ENCODE results near the gene PDSS2. TPM values are rescaled to one million over a fixed set of nuclear protein-coding genes. Genes with fewer than 3 reads are reported as not detected.

PDSS2 gene
- total RNA-seq, 1 donor from 2014 or later, result 19.7 TPM

- Histone ChIP-seq H3K27ac (replicated peaks) (no peak overlapping the region), H3K4me3 (no peak overlapping the region), H3K9me3 (replicated peaks) (no peaks in the 10 kb centered on the region), H3K27me3 (ENCODE audit: low read depth) (no peaks in the 10 kb centered on the region), H3K36me3 (no peaks in the 10 kb centered on the region), H3K4me1 (peaks cover 4% of the 10 kb centered on the region)
- no peak for DNase-seq
- intact Hi-C loops (cut with micrococcal nuclease), result no loop called here
- no peak for TF ChIP-seq CTCF (IDR thresholded peaks at IDR 0.05; ENCODE audit: borderline replicate concordance)
These were observed 229.3 kb downstream of the PDSS2 start for GRCh38 chr6:107230024-107230423.

- intact Hi-C loops (cut with micrococcal nuclease), result no loop called here
- no peak overlapping the region for H3K27ac ChIP-seq (replicated peaks)
- TF ChIP-seq CTCF (IDR thresholded peaks at IDR 0.05; ENCODE audit: borderline replicate concordance), result no peak
These were observed 230.6 kb downstream of the PDSS2 start for GRCh38 chr6:107228754-107229153.

GRCh38 chr6:107221519-107221918, 237.8 kb downstream of the PDSS2 start:
- Histone ChIP-seq H3K36me3 (no peaks in the 10 kb centered on the region), H3K27me3 (ENCODE audit: low read depth) (no peaks in the 10 kb centered on the region), H3K27ac (replicated peaks) (no peak overlapping the region), H3K4me3 (no peak overlapping the region), H3K9me3 (replicated peaks) (no peaks in the 10 kb centered on the region), H3K4me1 (peaks cover 9% of the 10 kb centered on the region)
- intact Hi-C loops (cut with micrococcal nuclease), result no loop called here
- DNase-seq, result no peak
- TF ChIP-seq CTCF (IDR thresholded peaks at IDR 0.05; ENCODE audit: borderline replicate concordance), result no peak

More at GRCh38 chr6:107228754-107229153, 230.6 kb downstream of the PDSS2 start:
- Histone ChIP-seq H3K4me3 (no peak overlapping the region), H3K4me1 (no peaks in the 10 kb centered on the region), H3K9me3 (replicated peaks) (no peaks in the 10 kb centered on the region), H3K36me3 (no peaks in the 10 kb centered on the region), H3K27me3 (ENCODE audit: low read depth) (no peaks in the 10 kb centered on the region)
- no peak for DNase-seq

- Histone ChIP-seq H3K4me3 (no peak overlapping the region), H3K27me3 (ENCODE audit: low read depth) (no peaks in the 10 kb centered on the region), H3K4me1 (peaks cover 9% of the 10 kb centered on the region), H3K9me3 (replicated peaks) (no peaks in the 10 kb centered on the region), H3K27ac (replicated peaks) (no peak overlapping the region), H3K36me3 (no peaks in the 10 kb centered on the region)
- intact Hi-C loops (cut with micrococcal nuclease), result no loop called here
- TF ChIP-seq CTCF (IDR thresholded peaks at IDR 0.05; ENCODE audit: borderline replicate concordance), result no peak
- DNase-seq, result no peak
These were observed 239.5 kb downstream of the PDSS2 start for GRCh38 chr6:107219851-107220250.

- H3K27me3 ChIP-seq (ENCODE audit: low read depth), result no peaks in the 10 kb centered on the region
- no peaks in the 10 kb centered on the region for H3K36me3 ChIP-seq
- no peak for DNase-seq
- intact Hi-C loops (cut with micrococcal nuclease), result no loop called here
- no peak overlapping the region for H3K4me3 ChIP-seq
- TF ChIP-seq CTCF (IDR thresholded peaks at IDR 0.05; ENCODE audit: borderline replicate concordance), result no peak
- H3K27ac ChIP-seq (replicated peaks), result no peak overlapping the region
- H3K4me1 ChIP-seq, result peaks cover 9% of the 10 kb centered on the region
- no peaks in the 10 kb centered on the region for H3K9me3 ChIP-seq (replicated peaks)
These were observed 241.2 kb downstream of the PDSS2 start for GRCh38 chr6:107218142-107218541.

DNA sequence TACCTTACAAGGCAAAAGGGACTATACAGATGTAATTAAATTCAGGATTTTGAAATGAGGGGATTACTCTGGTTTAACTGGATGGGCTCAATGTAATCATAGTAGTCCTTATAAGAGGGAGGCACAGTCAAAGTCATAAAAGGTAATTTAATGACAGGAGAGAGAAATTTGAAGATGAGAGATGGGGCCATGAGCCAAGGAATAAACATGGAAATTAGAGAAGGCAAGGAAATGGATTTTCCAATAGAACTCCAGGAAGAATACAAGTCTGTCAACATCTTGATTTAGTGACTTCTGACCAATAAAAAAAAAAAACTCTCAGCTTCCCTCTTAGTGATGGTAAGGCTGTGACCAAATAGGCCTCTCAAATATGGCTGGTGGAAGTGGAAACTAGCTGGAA, 242.1 kb downstream of the PDSS2 start:
- Histone ChIP-seq H3K36me3 (no peaks in the 10 kb centered on the region), H3K27ac (replicated peaks) (no peak overlapping the region), H3K4me1 (peaks cover 9% of the 10 kb centered on the region), H3K27me3 (ENCODE audit: low read depth) (no peaks in the 10 kb centered on the region), H3K9me3 (replicated peaks) (no peaks in the 10 kb centered on the region), H3K4me3 (no peak overlapping the region)
- no peak for DNase-seq
- intact Hi-C loops (cut with micrococcal nuclease), result no loop called here
- TF ChIP-seq CTCF (IDR thresholded peaks at IDR 0.05; ENCODE audit: borderline replicate concordance), result no peak
